ENCODE data around the gene ZNF467. TPM values are rescaled to one million over a fixed set of nuclear protein-coding genes. Genes with fewer than 3 reads are reported as not detected.

Gene ZNF467
- total RNA-seq, 1 donor from 2014 or later, result 11.5 TPM

- DNase-seq (ENCODE audit: low spot score), result no peak
Measured at GRCh38 chr7:149808311-149808710, 34.9 kb upstream of the ZNF467 start.

GRCh38 chr7:149806726-149807125 is 33.3 kb upstream of the ZNF467 start:
- DNase-seq (ENCODE audit: low spot score), result no peak

- no peak for DNase-seq (ENCODE audit: low spot score)
Measured at GRCh38 chr7:149804106-149804505, 30.7 kb upstream of the ZNF467 start.

- no peak for DNase-seq (ENCODE audit: low spot score)
Measured at GRCh38 chr7:149803551-149804074, 30.2 kb upstream of the ZNF467 start.

- DNase-seq (ENCODE audit: low spot score), result no peak
Measured at GRCh38 chr7:149802966-149803365, 29.6 kb upstream of the ZNF467 start.

GRCh38 chr7:149801816-149802215 is 28.4 kb upstream of the ZNF467 start:
- DNase-seq (ENCODE audit: low spot score), result no peak

- DNase-seq (ENCODE audit: low spot score), result no peak
Measured at GRCh38 chr7:149801002-149801566, 27.7 kb upstream of the ZNF467 start.

- DNase-seq (ENCODE audit: low spot score), result no peak
Measured at GRCh38 chr7:149800169-149800555, 26.8 kb upstream of the ZNF467 start.

GRCh38 chr7:149799397-149800168 is 26.2 kb upstream of the ZNF467 start:
- DNase-seq (ENCODE audit: low spot score), result no peak

- no peak for DNase-seq (ENCODE audit: low spot score)
Measured at GRCh38 chr7:149797771-149798170, 24.4 kb upstream of the ZNF467 start.

- no peak for DNase-seq (ENCODE audit: low spot score)
Measured at GRCh38 chr7:149796287-149796860, 23.0 kb upstream of the ZNF467 start.

GRCh38 chr7:149795126-149795525 is 21.7 kb upstream of the ZNF467 start:
- DNase-seq (ENCODE audit: low spot score), result no peak

GRCh38 chr7:149794661-149795060 is 21.3 kb upstream of the ZNF467 start:
- no peak for DNase-seq (ENCODE audit: low spot score)

GRCh38 chr7:149793261-149793660 is 19.9 kb upstream of the ZNF467 start:
- no peak for DNase-seq (ENCODE audit: low spot score)

GRCh38 chr7:149792220-149792595 is 18.8 kb upstream of the ZNF467 start:
- DNase-seq (ENCODE audit: low spot score), result no peak

GRCh38 chr7:149791411-149792219 is 18.2 kb upstream of the ZNF467 start:
- no peak for DNase-seq (ENCODE audit: low spot score)

- no peak for DNase-seq (ENCODE audit: low spot score)
Measured at GRCh38 chr7:149790754-149791360, 17.5 kb upstream of the ZNF467 start.

GRCh38 chr7:149790146-149790548 is 16.8 kb upstream of the ZNF467 start:
- no peak for DNase-seq (ENCODE audit: low spot score)

- DNase-seq (ENCODE audit: low spot score), result no peak
Measured at GRCh38 chr7:149789101-149789500, 15.7 kb upstream of the ZNF467 start.

- no peak for DNase-seq (ENCODE audit: low spot score)
Measured at GRCh38 chr7:149788300-149788851, 15.0 kb upstream of the ZNF467 start.
